Activated gamma-delta T cell (primary cell): ENCODE data around the gene ACSM5.
"Not testable (repeated sequence)": the region's sequence is repeated elsewhere in the genome, so short reads cannot be mapped to it uniquely, and the experiment has no call there.

ENCODE experiments used
- DNase-seq: peaks from one replicate; lab custom pipeline; 2025; lab: John Stamatoyannopoulos, UW

ACSM5 gene

DNA sequence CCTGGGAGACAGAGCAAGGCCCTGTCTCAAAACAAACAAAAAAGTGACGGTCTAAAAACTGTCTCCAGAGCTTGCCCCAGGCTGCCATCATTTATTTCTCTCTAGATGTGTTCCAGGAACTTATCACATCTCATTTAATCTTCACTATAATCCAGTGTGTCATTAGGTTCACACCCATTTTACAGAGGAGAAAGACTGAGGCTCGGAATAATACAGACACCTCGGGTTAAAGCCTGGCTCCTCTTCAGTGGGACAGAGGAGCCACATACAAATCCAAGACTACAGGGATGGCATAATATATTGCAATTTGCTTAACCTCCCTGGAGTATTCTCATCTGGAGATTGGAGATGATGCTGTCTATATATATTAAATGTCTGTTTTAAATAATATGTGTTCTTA, 10.7 kb upstream of the ACSM5 start:
- no peak for DNase-seq

DNA sequence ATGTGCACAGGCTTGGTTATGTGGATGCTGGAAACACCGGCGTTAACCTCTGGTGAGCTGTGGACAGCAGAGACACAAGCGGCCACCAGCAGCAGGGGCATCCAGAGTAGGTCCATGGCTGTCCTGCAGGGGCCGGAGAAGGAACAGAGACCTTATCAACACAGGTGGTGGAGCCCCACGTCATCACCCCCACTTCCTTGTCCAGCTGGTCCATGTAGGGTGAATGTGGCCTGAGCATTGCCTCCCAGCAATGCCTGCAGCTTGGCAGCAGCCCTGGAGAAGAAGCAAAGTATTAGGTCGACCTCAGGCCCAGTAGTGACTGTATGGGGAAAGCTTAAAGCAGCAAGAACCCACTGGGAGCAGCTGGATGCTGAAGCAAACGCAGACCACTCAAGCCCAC, 10.1 kb upstream of the ACSM5 start:
- DNase-seq = no peak

DNA sequence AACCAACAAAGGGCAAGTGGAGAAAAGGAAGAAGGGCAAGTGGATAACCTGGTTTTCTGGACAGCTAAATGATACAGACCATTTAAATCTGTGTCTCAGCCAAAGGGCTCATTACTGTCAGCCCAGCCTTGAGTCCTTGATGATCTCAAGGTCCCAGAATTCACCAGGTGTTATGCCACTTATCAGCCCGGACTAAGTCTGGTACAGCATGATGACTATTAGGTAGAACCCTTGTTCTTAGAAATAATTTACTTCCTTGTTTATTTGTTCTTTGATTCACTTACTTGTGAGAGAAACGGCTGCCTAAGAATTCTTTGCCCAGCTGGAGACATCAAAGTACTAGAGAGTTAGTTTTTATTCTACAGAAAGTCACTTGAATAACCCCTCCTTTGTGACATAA, 8.3 kb upstream of the ACSM5 start:
- DNase-seq = no peak

DNA sequence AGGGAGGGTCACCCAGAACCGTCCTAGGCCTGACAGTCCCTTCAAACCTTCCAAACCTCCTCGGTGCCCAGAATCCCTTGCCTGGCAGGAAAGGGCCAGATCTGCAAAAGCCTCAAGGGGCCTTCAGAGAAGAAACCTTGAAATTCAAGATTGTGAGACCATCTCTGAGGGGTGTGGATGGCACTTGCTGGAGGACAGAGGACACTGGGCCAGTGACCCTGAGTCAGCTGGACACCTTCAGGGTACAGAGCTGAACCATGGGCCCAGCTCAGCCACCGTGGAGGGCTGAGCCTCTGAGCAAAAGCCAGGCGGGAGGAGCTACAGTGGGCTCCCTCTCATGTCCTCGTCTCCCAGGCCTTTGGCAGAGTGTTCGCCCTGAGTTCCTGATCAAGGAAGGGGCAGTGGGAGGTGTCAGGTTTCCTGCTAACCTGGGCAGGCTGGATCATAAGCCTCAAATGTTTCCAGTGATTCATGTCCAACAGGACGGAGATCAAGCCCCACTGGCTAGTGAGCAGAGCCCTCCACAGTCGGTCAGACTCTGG, 7.8 kb upstream of the ACSM5 start:
- no peak for DNase-seq

DNA sequence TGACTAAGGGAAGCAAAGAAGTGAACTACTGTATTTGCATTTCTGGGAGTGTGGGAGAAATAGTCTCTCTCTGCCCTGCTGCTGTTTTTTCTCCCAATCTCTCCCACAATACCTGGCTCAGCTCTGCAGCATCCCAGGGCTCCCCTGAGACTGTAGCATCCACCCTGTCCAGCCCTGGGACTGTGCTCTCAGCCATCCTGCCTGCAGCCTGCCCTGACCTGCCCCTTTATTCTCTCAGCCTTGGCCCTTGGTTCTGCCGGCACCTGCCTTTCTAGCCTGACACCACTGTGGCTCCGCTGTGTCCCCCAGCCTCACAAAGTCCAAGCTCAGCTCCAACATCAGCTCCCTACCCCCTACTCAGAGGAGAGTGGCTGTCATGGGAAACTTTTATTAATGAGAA, 6.7 kb upstream of the ACSM5 start:
- DNase-seq = no peak

DNA sequence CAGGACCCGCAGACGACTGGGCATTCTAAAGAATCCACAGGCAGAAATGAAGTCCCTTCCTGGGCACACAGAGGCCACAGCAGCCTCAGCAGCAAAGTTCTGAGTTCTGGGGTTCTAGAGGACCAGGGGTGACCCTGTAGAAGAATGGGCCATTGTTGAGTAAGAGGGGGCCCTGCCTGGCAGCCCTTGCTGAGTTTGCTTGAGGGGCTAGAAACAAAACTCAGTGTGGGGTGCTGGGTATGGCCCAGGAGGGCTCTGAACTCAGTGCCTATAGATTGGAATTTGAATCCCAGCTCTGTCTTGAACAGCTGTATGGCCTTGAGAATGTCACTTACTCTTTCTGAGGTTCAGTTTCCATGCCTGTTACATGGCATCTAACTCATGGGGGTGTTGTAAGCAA, 4.7 kb upstream of the ACSM5 start, which contains the start of gene PDILT:
Gene PDILT, minus strand, starts transcription at position 101 of the 400 bp plus-strand sequence. CDS start 5,437 bp downstream, outside the sequence.
- DNase-seq = no peak

DNA sequence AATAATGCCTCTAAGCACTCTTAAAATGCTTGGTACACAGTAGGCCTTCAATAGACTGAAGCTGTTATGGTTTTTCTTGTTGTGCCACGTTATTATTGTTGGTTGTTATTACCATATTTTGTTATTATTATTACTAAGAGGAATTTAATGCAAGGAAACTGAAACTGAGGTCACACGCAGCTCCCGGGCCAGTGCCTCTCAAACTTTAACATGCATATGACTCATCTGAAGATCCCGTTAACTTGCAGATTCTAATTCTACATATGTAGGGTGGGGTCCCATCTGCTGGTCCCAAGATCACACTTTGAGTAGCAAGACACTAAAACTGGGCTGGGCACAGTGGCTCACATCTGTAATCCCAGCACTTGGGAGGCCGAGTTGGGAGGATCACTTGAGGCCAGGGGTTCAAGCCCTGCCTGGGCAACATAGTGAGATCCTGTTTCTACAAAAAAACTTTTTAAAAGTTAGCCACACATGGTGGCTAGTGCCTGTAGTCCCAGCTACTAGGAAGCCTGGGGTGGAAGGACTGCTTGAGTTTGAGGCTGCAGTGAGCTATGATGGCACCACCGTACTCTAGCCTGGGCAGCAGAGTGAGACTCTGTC, 888 bp downstream of the ACSM5 start:
- DNase-seq = no peak

DNA sequence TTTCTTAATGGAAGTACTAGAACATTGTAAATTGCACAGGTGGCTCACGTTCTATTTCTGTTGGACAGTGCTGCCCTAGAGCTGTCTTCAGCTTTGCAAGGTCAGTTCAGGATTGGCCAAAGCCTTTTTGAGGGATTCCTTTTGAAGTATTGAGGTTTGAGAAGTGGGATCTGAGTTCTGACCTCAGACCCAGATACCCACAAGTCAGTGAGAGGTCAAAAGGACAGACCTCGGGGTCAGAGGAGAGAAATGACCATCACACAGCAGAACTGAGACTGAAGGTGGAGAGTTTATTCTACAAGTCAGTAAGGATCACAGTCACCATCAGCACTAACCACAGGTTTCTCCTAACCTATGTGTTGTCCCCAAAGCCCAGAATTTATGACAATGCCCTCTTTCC, 1.7 kb downstream of the ACSM5 start:
- no peak for DNase-seq

DNA sequence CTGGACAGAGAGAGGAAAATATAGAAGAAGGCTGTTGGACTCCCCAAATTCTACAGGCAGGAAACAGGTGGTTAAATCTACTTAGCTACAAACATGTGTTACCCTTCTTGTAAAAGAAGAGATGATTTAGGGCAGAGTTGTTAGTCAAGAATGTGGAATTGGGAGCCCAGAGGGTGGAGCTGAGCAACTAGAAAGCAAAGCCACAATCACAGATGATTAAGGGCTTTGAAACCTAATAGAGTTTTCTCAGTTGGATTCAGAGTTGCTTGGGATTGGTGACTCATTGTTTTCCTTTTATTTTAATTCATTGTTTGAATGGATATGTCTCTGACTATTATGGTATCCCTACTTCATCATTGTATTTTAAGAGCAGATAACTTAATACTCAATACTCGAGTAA, 6.2 kb downstream of the ACSM5 start:
- no peak for DNase-seq

DNA sequence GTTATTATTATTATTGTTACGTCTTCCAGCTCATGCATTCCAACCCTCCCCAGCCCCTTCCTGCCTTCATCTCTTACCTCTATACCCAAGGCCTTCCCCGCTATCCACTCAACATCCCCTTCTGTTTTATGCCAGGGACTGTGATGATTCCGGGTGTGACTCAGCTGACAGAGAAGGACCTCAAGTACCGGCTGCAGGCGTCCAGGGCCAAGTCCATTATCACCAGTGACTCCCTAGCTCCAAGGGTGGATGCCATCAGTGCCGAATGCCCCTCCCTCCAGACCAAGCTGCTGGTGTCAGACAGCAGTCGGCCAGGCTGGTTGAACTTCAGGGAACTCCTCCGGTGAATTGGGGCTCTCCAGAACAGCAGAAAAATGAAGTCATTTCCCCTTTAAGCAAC, 9.8 kb downstream of the ACSM5 start:
- DNase-seq = not testable (repeated sequence)

DNA sequence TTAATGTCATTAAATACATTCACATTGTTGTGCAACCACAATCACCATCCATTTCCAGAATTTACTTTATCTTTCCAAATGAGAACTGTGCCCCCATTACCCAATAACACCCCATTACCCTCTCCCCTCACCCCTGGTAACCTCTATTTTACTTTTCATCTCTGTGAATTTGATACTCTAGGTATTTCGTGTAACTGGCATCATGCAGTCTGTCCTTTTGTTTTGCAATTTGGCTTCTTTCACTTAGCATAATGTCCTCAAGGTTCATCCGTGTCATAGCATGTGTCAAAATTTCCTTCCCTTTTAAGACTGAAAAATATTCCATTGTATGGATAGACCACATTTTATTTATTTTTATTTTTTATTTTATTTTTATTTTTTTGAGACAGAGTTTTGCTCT, 12.4 kb downstream of the ACSM5 start:
- not testable (repeated sequence) for DNase-seq

DNA sequence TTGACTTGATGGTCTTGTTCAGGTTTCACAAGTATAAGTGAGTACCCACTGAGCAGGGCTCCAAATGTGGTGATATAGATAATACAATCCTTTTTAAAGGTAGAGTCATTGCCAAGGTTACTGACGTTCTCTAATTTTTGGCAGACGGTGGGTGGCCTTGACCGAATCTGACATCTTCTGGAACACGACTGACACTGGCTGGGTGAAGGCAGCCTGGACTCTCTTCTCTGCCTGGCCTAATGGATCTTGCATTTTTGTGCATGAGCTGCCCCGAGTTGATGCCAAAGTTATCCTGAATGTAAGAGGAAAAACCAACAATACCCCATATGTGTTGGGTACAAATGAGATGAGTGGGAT, 14.4 kb downstream of the ACSM5 start:
- not testable (repeated sequence) for DNase-seq

DNA sequence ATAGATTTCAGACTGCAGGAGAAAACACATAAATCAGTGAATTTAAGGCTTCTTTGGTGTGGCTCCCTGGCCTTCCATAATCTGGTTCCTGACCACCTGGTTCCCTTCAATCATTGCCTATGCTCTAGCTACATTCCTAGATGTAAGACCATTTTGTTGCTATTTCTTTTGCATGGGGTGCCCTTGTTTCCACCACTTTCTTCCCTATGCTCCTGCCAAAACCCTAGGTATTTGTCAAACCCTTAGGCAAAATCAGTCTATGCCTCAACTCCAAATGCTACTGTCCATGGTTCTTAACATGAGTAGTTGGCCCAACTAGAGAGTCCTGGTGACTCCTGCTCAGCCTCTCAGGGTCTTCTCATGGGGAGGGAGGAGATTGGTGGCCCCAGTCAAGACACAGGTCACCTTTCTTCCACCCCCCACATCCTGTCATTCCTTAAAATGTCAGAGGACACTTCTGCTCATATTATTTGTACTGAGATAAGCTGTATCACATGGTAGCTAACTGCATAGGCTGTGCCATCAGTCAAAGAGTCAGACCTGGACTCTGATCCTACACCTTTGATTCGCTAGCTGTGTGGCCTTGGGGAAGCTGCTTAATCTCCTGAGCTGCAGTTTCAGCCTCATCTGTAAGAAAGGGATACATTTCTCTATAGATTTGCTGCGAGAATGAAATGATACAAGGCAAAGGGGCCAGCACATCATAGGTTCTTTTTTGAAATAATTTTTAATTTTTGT, 15.0 kb downstream of the ACSM5 start:
- DNase-seq = no peak

DNA sequence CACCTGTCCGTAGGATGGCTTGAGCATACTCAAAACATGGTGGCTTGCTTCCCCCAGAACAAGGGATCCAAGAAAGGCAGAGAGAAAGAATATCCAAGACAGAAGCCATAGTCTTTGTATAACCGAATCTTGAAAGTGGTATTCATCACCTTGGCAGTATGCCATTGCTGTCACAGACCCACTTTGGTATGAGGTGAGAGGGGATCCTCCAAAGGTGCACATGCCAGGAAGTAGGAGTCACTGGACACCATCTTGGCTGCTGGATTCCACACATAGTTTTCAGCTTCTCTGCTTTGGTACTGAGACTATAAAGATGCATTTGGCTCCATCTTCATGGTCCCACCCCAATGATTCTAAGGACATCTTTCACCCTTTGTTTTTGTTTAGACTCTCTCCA, 18.1 kb downstream of the ACSM5 start:
- DNase-seq = not testable (repeated sequence)

DNA sequence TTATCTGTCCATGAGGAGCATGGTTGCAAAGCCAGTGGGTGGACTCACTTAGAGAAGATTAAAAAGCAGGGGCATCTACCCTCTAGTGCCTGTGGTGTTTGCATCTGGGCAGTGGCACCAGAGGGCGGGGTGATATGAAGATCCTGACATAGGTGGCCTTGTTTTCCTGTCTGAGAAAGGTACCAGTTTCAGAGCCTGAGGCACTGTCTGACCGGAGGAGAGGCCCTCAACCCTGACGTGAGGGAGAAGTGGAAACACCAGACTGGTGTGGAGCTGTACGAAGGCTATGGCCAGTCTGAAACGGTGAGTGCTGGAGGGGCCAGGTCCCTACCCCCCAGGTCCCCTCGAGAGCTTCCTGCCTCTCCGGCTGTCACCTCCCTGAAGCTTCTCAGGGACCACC, 20.2 kb downstream of the ACSM5 start:
- DNase-seq = not testable (repeated sequence)

DNA sequence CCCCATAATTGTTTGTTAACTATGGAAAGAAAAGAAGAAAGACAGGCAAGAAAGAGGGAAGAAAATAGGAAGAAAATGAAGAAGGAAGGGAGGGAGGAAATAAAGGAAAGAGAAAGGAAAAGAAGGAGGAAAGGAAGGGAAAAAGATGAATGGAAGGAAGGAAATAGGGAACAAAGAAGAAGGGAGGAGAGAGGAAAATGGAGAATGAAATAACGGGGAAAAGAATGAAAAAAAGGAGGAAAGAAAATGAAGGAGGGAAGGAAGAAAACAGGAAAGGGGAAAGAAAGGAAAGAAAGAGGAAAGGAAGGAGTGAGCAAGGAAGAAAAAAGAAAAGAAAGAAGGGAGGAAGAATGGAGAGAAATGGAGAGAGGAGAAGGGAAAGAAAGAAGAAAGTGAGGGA, 21.1 kb downstream of the ACSM5 start:
- not testable (repeated sequence) for DNase-seq

DNA sequence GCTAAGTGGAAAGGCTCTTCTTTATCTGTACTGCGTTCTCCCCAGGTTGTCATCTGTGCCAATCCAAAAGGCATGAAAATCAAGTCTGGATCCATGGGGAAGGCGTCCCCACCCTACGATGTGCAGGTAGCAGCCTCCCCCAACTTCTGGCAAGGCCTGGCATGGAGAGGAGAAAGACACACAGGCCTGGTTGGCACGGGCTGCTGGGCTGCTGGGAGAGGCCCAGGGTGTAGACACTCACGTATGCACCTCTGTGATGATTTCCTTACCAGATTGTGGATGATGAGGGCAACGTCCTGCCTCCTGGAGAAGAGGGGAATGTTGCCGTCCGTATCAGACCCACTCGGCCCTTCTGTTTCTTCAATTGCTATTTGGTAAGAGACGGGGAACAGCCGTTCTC, 21.6 kb downstream of the ACSM5 start:
- DNase-seq = no peak

DNA sequence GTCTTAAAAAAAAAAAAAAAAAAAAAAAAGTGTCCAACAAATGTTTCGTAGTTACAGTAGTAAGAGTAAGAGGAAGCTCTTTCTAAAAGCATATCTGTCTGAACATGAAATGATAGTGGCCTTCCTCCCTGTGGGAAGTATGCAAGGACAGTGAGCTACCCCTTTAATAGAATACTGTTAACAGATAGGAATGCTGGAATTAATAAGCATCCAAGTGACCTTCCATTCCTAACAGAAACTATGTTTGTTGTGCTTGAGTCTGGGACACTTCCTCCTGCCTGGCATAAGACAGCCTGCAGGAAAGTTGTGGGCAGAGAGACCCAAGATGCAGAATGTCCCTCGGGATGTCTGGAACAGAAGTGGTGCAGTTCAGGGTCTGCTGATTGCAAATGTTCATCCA, 29.6 kb downstream of the ACSM5 start:
- not testable (repeated sequence) for DNase-seq

DNA sequence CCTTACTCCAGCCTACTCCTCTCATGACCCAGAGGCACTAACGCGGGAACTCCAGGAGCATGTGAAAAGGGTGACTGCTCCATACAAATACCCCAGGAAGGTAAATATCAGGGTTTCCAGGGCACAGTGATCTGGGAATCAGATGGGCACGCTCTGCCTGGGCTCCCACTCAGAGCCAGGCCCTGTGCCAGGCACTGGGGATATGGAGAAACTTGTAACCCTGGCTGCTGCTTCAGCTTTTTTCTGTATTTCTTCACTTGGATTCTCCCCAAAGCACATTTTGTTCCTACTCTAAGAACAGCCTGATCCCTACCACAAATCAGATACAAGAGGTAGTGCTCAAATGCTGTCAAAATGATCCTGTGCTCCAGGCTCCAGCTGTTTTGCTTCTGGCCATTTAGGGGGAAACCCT, 30.5 kb downstream of the ACSM5 start:
- not testable (repeated sequence) for DNase-seq

DNA sequence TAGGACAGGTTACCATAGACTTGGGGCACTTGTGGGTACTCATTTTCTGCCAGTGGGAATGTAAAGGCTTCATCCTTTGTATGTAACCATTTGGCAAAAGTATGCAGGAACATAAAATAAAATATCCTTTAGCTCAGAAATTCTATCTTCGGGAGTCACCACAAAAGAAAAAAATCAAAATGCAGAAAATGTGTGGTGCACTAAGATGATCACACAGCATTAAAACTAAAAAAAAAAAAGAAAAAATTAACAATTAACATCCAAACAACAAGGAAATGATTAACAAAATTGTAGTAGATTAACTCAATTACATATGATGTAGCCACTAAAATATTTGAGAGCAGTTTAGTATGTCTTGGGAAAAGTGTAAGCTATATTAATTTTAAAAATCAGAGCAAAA, 31.4 kb downstream of the ACSM5 start:
- not testable (repeated sequence) for DNase-seq

DNA sequence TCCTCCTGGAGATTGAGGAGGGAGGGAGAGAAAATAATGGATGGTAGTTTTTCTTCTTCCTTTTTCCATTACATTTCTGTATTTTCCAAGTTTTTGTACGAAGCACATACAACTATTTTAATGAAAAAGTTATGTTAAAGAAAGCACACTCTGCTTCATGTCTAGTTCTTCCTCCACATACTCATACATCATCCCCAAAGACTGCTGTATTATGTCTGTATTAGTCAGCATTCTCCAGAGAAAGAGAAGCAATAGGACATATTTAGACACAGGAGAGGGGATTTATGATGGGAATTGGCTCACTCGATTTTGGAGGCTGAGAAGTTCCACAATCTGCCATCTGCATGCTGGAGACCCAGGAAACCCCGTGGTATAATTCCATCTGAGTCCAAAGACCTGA, 31.9 kb downstream of the ACSM5 start:
- DNase-seq = no peak

DNA sequence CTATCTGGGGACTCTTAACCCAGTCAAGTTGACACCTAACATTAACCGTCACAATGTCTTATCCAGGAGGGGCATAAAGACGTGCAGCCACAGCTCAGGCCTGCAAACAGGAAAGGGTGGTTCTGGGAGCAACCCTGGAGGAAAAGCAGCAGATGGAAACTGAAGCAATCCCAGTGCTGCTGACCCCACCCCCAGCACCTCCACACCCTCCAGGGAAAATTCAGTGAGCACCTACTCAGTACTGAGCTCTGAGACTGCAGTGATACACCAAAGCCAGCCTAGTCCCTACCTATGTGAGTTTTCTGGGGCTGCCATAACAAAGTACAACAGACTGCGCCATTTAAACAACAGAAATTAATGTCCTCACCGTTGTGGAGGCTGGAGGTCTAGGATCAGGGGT, 32.5 kb downstream of the ACSM5 start:
- not testable (repeated sequence) for DNase-seq

DNA sequence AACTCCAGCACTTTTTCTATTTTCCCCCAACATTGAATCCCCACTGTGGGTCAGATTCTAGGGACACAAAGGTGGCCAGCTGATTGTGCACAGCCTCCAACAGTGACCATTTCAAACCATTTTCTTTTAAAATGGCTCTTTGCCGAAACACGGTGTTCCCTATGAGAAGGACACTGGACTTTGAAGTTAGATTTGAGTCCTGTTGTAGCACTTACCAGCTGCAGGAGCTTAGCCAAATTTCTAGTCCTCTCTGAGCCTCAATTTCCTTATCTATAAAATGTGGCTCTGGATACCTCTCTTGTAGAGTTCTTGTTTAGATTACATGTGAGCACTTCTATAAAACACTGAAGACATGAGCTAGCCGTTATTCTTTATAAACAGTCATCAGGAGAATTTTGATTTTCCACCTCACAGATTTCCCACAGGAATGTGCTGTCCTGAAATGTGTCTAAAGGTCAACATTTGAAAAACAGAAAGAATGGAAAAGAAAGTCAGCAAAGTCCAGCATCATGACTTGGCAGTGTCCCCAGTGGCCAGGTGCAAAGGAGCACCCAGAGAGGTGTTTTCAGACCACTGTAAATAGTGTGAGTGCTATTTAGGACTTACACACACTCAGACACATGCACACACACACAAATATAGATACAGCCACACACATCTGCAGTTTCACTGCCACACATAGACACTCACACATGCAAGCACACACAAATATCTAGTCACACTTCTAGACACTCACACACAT, 37.5 kb downstream of the ACSM5 start:
- DNase-seq = not testable (repeated sequence)
